Stimulated activated CD4-positive, alpha-beta T cell treated with anti-CD3 and anti-CD28 coated beads, Interleukin-15, amount 100 ng/mL, for 1 hour (primary cell): ENCODE measurements around the gene NUP210.

Experiments
- DNase-seq, 2 donors: peaks; one replicate each; pipeline ENCODE4 v3.0.0-alpha.2; 2020; ENCODE audit warnings: low read depth in 1 of 2, low spot score in 1 of 2

Gene NUP210

GRCh38 chr3:13277860-13278531 lies 142.1 kb downstream of the NUP210 start:
- no peak for DNase-seq

GRCh38 chr3:13277196-13277813 lies 142.8 kb downstream of the NUP210 start:
- DNase-seq, result no peak

GRCh38 chr3:13276438-13277195 lies 143.5 kb downstream of the NUP210 start:
- DNase-seq, result no peak

- DNase-seq, result no peak
Observed at GRCh38 chr3:13275376-13276005, 144.6 kb downstream of the NUP210 start.

GRCh38 chr3:13274551-13275332 lies 145.4 kb downstream of the NUP210 start:
- DNase-seq, result no peak

- no peak for DNase-seq
Observed at GRCh38 chr3:13274125-13274524, 146.0 kb downstream of the NUP210 start.

GRCh38 chr3:13273604-13274105 lies 146.5 kb downstream of the NUP210 start:
- DNase-seq, result no peak

GRCh38 chr3:13272831-13273603 lies 147.1 kb downstream of the NUP210 start:
- DNase-seq, result no peak

- DNase-seq, result no peak
Observed at GRCh38 chr3:13269711-13270378, 150.3 kb downstream of the NUP210 start.

- no peak for DNase-seq
Observed at GRCh38 chr3:13268961-13269441, 151.1 kb downstream of the NUP210 start.

GRCh38 chr3:13268120-13268519 lies 152.0 kb downstream of the NUP210 start:
- DNase-seq, result no peak

- no peak for DNase-seq
Observed at GRCh38 chr3:13266651-13267362, 153.3 kb downstream of the NUP210 start.
